CD4-positive, alpha-beta T cell treated with Interleukin-17A for 4 hours (primary cell): Measurements from ENCODE around the gene TULP1.
A peak's percentile ranks its signal among the peaks of the same experiment; 100 is the strongest.

ENCODE experiments used
- DNase-seq: peaks from one replicate; pipeline ENCODE4 v3.0.0-alpha.2; 2020; ENCODE audit warnings: mixed read lengths

TULP1 gene

GRCh38 chr6:35454391-35455110, 58.1 kb downstream of the TULP1 start:
- no peak for DNase-seq

GRCh38 chr6:35453236-35453635, 59.5 kb downstream of the TULP1 start:
- DNase-seq: no peak

GRCh38 chr6:35452183-35453090, 60.3 kb downstream of the TULP1 start, which contains the start of gene FANCE:
Gene FANCE, plus strand, starts transcription at chr6:35452338. Its CDS starts 208 bp downstream, at chr6:35452546.
- peak; percentile 95 for DNase-seq

GRCh38 chr6:35451354-35452182, 61.1 kb downstream of the TULP1 start:
- DNase-seq: no peak

GRCh38 chr6:35449287-35449881, 63.3 kb downstream of the TULP1 start:
- DNase-seq: peak; percentile 55

GRCh38 chr6:35448191-35448590, 64.5 kb downstream of the TULP1 start:
- no peak for DNase-seq
